Ovary (tissue), 3 donors: ENCODE measurements around the gene LRAT.

Experiments
- POLR2A ChIP-seq: fragments of 450-650 bp; IDR thresholded peaks from one replicate; pipeline ENCODE4 v1.6.1; 2017; ENCODE audit warnings: antibody characterized with exemption, mild to moderate bottlenecking, moderate library complexity
- TF ChIP-seq, protein P1 (sequence below), 3 donors: fragments of 450-650 bp in 2 of 3; fragments of 200-600 bp in 1 of 3; IDR thresholded peaks; one replicate each; pipeline versions ENCODE4 v1.5.1 to v1.8.0; 2016 to 2022; ENCODE audit warnings: antibody characterized with exemption in 3 of 3, mild to moderate bottlenecking in 1 of 3
- donor health status: DM: no; HTN: no; CAD: no.

DNA sequence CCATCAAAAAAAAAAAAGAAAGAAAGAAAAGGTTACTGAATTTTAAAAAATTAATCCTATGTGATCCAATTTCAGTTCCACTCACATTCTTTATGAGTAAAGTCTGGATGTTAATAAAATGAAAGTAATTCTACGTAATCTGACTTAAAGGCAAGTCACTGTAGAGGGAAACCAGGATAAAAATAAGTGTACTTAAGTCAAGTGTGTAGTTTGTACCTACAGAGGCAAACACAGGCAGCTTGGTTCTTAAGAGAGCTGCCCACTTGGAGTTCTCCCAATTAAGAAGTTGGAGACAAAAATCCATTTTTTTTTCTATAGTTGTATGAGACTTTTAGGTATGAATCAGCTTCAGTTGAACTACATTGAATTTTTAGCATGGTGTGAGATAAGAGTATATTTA is 7.0 kb upstream of the LRAT start:
- TF ChIP-seq, protein P1, sequence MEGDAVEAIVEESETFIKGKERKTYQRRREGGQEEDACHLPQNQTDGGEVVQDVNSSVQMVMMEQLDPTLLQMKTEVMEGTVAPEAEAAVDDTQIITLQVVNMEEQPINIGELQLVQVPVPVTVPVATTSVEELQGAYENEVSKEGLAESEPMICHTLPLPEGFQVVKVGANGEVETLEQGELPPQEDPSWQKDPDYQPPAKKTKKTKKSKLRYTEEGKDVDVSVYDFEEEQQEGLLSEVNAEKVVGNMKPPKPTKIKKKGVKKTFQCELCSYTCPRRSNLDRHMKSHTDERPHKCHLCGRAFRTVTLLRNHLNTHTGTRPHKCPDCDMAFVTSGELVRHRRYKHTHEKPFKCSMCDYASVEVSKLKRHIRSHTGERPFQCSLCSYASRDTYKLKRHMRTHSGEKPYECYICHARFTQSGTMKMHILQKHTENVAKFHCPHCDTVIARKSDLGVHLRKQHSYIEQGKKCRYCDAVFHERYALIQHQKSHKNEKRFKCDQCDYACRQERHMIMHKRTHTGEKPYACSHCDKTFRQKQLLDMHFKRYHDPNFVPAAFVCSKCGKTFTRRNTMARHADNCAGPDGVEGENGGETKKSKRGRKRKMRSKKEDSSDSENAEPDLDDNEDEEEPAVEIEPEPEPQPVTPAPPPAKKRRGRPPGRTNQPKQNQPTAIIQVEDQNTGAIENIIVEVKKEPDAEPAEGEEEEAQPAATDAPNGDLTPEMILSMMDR (IDR thresholded peaks at IDR 0.05), result no peak
- TF ChIP-seq POLR2A, result no peak
